Hematopoietic multipotent progenitor cell treated with erythropoietin and hydrocortisone succinate and interleukin-3 and kit ligand, for 4 days (in vitro differentiated cells): ENCODE data around the gene RSPH1.

Experiments
- DNase-seq: peaks from one replicate; pipeline ENCODE4 v3.0.0-alpha.2; 2015

RSPH1 gene

DNA sequence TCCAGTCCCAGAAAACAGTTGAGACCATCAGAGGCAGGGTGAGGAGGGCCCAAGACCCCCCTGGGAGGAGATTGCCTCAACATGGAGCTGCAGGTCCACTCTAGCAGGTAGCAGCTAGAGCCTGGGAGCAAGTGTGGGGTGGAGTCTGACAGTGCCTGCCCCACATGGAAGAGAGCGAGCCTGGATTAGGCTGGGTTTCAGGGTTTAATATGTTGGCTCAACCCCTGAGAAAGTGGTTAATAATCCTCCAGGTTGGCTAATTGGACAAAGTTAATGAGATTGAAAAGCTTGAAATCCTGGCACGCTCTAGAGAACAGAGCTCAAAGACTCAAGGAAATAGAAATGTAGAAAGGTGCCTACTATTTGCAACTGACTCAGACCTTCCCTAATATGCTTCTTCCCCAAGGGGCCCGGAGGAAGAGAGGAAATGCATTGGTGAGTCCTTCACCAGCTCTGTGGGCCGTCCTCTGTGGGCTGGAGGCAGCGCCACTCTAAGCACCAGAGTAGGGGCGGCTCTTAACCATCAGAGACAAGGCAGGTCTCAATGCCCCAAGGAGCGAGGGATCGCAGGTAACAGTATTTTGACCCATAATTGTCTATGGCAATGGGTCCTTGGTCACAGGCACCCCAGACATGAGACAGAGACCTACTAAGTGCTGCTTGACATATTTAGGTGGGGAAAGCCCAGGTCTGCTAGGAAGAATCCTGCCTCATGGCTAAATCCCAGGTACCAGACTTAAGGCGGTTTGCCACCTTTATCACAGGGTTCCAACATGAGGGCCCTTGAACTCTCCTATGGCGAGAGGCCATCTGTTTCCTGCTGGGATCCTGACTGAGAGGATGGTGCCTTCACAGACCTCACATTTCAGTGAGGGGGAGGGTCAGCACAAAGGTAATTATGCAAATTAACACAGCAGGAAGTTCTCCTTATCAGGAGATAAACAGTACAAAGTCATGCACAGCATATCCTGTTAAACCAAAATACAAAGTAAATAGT, 33.8 kb downstream of the RSPH1 start:
- DNase-seq = peak; percentile 44

DNA sequence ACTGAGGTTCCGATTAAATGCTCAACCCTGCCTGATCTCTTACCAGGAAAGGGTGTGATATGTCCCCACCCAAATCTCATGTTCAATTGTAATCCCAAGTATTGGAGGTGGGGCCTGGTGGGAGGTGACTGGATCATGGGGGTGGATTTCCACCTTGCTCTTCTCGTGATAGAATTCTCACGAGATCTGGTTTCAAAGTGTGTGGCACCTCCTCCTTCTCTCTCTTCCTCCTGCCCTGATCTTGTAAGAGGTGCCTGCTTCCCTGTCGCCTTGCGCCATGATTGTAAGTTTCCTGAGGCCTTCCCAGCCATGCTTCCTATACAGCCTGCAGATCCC, 34.9 kb downstream of the RSPH1 start:
- no peak for DNase-seq

DNA sequence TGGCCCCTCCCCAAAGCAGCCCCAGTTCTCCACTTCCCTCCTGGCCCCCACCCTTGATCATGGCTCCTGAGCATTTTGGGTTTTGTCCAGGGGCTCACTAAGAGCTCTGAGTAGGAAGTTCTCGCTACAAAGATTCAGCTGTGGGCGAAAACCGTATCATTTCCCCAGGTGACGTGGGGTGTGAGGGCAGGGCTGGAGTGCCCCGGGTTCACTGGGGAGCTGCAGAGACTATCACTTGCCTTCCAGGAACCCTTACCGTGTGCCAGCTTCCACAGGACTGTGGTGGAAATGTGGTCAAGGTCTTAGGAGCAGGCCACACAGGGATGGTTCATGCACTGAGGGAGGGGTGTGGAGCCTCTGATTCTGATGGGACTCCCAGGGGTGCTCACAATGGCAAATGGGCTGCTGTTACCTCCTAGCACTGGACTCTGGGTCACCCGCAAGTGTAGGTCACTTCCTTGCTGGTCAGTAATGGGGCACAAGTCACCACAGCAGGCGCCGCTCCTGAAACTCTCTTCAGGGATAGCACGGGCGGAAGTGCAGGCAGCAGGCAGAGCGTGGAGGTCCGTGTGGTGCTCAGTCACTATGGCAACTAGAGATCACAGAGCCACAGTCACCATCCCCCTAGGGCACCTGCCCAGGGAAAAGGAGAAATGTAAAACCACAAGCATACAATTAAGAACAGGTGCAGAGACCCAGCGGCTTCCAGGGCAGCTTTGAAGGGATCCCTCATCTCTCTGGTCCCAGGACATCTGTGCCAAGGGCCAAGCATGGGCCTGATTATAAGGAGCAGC, 35.4 kb downstream of the RSPH1 start:
- DNase-seq = peak; percentile 30

DNA sequence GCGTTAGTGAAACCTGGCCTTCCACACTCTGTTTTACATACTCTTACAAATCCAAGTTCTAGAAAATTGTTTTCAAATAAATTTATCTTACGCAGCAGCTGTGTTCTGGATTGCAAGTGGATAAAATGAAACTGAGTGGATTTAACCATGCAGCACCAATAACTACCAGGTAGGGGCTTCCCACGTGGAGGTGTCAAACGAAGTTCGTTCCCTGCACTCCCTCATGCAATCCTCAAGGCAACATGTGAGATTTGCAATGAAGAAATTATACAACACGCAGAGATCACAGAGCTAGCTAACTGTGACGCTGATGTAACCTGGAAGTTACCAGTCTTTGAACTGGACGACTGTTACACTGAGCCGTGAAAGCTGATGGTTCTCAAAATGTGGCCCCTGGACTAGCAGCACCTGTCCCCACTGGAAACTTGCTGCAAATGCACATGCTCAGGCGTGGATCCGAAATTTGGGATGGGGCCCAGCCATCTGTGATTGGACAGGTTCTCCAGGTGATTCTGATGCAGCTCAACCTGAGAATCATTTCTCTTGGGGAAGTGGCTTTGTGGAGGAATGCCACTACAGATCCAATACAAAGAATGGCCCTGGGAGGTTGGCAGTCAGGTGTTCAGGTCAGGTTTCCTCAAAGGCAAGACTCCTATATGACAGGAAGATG, 36.3 kb downstream of the RSPH1 start:
- no peak for DNase-seq

DNA sequence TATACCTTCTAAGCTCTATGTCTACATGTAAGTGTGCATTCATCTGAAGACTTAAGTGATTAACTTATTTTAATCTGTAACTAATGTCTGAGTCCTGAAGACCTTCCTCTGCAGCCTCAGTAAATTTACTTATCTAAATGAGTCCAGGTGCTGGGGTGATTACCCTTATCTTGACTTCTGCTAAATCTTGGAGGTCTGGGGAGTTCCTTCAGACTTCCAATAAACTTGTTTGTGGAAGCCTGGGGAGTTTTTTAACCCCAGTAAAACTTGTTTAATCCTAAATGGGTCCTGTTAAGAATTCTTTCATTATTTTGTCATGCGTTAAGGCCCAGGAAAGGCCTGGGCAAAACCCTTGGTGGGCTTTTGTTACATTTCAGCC, 37.0 kb downstream of the RSPH1 start:
- no peak for DNase-seq

DNA sequence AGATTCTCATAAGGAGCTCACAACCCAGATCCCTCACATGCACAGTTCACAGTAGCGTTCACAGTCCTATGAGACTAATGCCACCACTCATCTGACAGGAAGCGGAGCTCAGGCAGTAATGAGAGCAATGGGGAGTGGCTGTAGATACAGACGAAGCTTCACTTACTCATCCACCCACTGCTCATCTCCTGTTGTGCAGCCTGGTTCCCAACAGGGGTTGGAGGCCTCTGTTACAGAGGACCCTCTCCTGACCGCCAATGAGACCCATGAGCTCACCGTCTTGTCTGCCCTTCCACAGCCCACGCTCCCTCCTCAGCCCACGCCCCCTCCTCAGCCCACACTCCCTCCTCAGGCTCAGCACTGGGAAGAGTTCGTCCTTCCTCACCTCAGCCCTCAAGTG, 39.6 kb downstream of the RSPH1 start:
- DNase-seq = peak; percentile 40

DNA sequence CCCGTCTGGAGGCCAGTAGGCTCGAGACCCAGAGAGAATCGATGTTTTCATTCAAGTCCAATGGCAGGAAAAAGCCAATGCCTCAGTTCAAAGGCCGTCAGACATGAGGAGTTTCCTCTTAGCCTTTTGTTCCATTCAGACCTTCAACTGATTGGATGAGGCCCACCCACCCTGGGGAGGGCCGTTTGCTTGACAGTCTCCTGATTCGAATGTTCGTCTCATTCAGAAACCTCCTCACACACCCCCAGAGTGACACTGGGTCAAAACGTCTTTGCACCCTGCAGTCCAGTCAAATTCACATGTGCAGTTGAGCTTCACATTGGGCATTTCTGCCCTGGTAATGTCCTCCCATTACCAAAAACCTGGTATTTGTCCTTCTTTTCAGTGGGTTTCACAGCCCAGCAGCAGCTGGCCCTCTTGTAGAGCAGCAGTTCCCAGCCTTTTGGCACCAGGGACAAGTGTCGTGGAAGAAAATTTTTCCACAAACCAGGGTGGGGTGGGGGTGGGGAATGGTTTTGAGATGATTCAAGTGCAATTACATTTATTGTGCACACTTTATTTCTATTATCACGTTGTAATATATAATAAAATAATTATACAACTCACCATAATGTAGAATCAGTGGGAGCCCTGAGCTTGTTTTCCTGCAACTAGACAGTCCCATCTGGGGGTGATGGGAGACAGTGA, 40.1 kb downstream of the RSPH1 start:
- no peak for DNase-seq

DNA sequence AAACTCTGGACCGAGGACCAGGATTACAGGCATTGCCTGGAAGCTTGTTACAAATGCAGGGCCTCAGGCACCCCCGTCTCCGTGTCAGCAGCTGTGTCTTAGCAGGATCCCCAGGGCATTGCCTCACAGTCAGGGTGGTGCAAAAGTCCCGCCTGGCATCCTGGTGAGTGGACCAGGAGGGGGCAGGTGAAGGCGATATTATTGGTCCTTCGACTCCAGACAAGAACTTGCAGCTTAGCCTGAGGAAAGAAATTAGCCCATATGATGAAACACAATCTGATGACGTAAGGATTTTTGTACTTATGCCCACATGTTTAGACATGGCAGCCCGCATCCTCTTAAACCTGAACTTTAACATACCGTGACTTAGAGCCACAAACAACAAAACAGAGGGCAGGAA, 40.8 kb downstream of the RSPH1 start:
- DNase-seq = peak; percentile 41

DNA sequence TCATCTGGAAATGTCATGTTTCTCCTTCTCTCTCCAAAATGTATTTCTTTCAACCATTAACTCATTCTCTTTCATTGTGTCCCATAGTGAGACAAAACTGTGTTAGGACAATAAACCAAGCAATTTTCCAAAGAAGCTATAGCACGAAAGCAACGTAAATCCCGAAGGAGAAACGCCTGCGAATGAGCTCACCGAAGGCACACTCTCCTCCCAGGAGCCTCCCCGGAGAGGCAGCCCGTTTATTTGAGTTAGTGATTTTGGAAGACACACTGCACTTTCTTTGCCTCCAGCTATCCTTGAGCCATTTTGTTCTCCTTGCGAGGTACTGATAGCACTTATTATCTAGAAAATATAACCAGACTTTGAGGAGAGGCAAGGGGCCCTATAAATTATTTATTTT, 41.2 kb downstream of the RSPH1 start:
- no peak for DNase-seq

DNA sequence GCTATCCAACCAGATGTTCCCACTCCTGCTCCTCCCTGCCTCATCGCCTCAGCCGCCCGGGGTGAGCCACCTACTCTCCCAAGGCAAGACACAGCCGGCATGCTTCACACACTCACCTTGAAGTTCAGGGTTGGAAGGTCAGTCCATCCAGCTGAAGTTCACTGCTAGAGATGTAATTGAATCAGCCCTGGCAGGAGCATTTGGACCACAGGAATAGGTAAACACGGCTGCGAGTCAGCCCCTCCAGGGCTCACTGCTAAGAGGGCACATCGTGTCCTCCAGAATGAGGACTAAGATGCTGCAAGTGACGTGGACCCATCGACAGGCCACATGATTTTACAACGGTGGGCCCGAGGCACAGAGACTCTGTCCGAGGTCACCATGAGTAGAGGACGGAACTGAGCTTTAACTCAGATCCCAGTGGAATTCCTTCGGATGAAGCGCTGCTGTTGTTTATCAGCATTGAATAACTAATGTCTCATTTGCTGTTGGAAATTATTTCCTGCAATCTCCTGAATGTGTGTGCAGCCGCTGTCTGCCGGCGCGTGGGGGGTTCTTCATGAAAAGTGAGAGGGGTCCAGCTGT, 41.9 kb downstream of the RSPH1 start:
- DNase-seq = no peak

DNA sequence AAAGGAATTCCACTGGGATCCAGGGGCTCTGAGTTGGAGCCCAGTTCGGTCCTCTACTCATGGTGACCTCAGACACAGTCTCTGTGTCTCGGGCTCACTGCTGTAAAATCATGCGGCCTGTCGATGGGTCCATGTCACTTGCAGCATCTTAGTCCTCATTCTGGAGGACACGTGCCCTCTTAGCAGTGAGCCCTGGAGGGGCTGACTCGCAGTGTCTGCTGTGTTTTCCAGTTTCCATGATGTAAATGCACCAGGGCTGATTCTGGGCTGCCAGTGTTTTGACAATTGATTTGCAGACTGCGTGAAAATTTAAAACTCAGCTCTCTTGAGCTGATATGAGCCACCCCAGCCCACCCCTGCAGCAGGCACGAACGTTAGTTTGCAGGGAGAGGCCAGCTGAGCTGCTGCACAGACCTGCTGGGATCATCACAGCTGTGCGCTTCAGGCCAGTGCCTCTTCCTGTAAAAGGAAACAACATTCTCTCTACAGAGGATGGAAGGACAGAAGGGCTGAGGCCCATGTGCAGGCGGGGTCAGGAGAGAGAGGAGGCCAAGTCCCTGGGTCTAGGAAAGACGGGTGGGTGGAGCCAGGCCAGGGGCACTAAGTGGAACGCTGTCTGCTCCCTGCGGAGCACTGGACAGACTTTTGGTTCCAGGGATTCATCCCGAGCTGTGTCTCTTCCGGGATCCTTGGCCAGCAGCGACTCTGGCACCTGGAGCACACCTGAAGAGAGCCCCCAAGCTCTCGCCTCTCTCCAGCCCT, 42.6 kb downstream of the RSPH1 start:
- DNase-seq = peak; percentile 50

DNA sequence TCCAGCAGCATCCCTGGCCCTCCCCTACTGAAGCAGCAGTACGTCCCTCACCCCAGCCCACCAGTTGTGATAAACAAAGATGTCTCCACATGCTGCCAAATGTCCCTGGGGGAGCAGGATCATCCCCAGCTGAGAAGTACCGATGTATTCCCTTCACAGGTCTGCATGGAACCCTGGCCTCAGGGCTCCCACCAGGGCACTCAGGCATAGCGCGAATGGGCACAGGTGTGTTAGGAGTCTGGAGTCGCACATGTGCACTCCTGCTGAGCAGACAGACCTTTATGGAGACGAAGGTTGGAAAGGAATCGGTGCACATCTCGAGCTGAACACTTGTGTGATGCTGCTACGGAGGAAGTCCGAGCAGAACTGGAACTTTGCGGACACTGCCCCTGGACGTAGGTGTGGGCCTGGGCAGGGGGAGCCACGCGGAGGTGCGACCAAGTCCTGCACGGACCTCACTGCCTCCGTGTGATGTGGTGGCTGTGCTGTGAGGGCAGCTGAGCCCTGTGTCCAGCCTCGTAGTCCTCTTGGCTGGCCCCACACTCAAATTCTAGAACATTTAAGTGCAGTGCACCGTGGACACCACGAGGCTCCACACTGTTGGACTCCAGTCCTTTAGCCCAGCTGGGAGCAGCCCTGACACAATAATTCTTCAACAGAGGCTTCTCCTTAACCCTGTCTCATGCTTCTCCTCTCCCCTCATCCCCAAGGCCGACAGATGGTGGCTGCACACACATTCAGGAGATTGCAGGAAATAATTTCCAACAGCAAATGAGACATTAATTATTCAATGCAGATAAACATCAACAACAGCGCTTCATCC, 43.4 kb downstream of the RSPH1 start:
- DNase-seq = no peak

DNA sequence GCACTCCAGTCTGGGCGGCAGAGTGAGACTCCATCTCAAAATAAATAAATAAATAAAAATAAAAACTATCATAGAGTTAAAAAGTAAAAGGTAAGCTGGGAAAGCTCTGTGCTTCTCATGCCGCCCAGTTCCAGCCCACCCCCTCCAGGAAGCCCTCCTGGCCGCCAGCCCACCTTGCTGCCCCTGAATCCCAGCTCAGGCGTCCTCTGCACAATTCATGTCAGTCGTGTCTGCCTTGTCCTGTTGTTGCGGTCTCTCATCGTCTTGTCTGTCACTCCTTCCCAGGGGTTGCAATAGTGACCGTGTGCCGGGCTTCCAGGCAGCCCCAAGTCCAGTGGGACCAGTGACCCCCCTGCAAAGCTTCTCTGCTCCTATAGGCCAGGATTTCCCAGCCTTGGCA, 44.1 kb downstream of the RSPH1 start:
- DNase-seq = no peak

DNA sequence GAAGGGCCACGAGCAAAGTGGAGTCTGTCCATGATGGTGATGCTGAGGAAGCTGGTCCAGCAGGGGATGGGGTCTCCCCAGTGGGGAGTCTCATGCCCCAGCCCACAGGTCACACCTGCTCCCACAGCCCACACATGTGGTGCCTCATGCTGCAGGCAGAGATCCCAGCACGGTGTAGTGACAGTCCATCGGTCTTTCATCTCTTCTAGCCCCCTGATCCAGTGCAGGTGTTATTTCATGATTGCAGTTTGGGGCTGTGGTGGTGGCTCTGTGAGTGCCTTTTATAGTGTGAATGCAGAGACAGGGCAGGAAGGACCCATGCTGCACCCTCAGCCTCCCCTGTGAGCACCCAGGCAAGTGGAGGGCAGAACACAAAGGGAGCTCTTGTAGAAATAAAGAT, 47.3 kb downstream of the RSPH1 start:
- DNase-seq = no peak

DNA sequence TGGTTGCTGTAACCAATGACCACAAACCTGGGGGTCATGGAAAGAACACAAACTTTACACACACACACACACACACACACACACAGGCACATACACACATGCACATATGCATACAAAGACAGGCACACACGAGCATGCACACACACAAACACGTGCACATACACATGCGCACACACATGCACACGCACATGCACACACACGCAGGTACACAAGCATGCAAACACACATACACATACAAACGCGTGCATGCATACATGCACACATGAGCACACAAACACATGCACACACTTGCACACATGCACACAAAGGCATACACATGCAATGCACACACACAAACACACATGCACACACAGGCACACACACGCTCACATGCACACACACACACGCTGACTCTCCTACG, 48.3 kb downstream of the RSPH1 start:
- DNase-seq = no peak

DNA sequence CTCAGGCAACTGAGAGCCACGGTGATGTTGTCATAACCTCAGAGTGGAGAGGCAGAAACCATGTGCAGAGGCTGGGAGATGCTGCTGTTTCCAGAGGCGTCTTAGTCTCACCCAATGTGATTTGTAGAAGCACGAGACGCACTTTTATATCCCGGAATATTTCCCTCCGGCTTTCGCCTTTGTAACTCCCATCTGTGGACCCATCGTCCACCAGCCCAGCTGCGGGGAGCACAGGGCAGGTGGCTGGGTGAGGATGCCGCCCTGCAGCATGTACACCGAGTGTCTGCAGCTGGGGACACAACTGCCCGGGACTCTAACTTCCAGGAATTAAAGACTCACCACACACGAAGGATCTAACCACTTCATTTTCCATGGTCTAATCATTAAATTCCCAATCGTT, 48.8 kb downstream of the RSPH1 start:
- no peak for DNase-seq

DNA sequence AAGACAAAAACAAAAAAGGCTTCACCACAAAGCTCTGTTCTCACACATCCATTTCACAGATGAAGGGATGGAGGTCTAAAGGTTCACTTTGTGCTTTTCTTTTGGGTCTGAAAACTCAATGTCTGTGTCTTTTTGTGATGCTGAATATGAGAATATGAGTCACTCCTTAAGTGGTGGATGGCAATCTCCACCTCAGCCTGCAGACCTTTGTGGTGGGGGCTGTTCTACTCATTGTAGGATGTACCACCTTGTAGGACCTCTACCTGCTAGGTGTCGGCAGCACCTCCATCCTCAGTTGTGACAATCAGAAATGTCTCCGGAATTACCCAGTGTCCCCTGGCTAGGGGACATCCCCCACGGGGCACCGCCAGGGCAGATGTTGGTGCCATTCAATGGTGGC, 49.5 kb downstream of the RSPH1 start:
- DNase-seq = no peak

DNA sequence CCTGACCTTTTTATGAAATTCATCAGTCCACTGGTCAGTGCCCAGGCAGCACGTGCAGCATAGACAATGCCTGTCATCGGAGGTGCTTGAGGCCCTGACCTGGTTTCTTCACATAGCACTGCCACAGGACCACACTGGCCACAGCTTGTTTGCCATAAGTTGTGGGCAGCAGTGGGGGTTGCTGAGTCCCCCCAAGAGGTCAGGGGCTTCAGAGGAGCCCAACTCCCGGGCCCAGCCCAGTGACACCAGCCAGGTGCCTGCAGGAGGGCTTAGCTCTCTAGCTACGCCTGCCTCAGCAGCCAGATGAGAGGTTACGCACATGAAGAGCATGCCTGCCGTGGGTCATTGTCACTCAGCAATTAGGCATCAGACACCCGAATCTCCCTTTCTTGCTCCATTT, 50.7 kb downstream of the RSPH1 start:
- no peak for DNase-seq

DNA sequence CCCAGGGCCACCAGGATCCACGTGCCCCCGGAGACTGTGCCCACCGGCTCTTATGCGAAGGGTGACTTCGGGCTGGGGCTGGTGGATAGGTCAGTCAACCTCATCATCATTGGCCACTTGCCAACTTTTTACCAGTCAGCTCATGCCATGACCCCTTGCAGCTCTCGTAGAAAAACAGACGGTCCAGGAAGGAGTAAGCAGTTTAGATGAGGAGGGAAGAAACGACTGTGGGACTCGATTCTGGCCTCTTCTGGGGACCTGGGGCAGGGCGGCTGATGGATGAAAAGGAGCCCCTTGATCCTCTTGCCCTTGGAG, 51.3 kb downstream of the RSPH1 start:
- no peak for DNase-seq

DNA sequence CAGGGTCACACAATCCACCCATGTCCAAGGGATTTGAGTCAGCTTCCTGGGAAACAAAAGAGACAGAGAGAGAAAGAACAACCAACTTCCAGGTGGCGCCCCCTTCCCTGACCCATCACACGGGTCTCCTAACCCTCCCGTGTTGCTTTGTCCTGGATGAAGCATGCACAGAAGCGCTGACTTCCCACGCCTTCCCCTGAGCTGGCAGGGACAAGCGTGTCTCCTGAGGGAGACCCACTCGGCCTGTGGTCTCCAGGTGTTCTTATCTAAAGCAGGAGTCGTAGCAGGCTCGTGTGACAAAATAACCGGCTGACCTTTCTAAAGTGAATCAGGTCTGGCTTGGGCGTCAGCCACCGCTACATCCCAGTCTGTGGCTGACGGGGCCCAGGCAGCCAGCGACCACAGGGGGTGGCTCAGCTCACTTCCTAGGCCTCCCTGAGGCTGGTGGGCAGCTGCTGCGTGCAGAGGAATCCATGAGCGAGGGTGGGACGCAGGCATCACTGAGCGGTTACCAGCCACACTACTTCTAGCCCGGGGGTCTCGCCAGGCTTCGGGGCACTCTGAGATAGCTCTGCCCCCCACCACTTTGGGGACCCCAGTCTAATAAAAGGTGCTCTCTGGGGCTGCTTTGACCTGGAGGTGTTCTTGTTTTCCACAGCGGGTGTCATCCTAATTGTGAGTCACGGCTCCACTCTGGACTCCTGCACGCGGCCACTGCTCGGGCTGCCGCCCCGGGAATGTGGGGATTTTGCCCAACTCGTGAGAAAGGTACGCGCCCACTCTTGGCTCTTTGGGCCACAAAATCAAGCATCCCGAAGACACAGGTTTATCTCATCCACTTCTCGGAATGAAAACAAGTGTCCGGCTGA, 51.9 kb downstream of the RSPH1 start:
- DNase-seq = no peak
